ENCODE results near the gene RNF169. TPM values are rescaled to one million over a fixed set of nuclear protein-coding genes. Genes with fewer than 3 reads are reported as not detected.

Gene RNF169
- total RNA-seq, 1 donor from 2014 or later, result 4.6 TPM

GRCh38 chr11:74863410-74863809, 114.8 kb downstream of the RNF169 start:
- ATAC-seq, result no peak
- no peak for DNase-seq (ENCODE audit: low spot score)

DNA sequence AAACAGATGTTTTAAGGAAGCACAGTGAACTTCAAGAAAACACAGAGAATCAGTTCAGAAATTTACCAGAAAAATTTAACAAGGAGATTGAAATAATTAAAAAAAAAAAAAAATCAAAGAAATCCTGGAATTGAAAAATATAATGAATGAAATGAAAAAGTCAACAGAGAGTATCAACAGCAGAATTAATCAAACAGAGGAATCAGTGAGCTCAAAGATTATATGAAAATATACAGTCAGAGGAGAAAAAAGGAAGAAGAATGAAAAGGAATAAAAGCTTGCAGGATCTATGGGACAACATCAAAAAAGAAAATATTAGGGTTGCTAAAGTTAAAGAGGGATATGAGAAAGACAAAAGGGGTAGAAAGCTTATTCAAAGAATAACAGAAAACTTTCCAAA, 117.9 kb downstream of the RNF169 start:
- ATAC-seq, result no peak
- DNase-seq (ENCODE audit: low spot score), result no peak

DNA sequence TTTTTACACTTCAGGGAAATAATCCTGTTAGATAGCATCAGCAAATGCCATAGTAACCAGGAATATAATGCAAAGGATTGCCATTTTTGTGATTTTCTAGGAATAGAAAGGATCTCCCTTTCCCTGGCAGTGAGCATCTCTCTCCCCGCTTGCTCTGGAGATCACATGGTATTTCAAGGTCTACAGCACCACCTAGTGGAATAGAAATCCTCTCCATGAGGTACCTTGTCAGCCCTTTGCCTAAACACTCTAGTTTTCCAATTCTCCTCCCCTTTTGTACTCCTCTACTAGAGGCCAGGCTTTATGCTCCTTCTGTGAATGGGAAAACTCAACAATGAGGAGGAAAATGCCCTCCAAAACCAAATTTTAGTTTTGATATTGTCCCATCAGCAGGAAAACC, 121.8 kb downstream of the RNF169 start:
- no peak for ATAC-seq
- no peak for DNase-seq (ENCODE audit: low spot score)

DNA sequence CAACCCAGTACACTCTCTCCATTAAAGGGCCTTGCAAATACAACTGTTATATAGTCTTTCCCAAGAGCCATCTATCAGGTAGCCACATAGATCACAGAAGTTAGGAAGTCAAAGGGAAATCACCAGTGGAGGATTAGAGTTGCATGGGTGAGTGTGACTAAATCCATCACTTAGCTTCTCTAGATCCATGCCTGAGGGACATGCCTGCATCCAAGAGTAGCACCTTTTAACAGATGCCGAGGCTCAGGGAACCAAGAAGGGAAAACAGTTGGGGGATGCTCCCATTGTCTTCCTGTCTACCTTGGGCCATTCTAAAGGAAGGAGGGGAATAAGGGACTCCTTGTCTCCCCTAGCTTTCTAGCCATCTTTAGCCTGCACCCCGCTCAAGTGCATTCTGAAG, 122.4 kb downstream of the RNF169 start:
- DNase-seq (ENCODE audit: low spot score) (no peak), ATAC-seq (no peak)

- ATAC-seq (no peak), DNase-seq (ENCODE audit: low spot score) (no peak)
These were observed 128.5 kb downstream of the RNF169 start for GRCh38 chr11:74877132-74877531.

Other genes starting within 250 kb of the RNF169 start
- gene POLD3, start 156.3 kb upstream of the RNF169 start, total RNA-seq, result 3.0 TPM
- gene CHRDL2, start 17.4 kb upstream of the RNF169 start, total RNA-seq, result 8.8 TPM
- gene XRRA1, start 200.2 kb downstream of the RNF169 start, total RNA-seq, result 12.2 TPM
- 104 TPM for gene SPCS2, start 200.4 kb downstream of the RNF169 start, total RNA-seq
- gene NEU3, start 240.1 kb downstream of the RNF169 start, total RNA-seq, result 9.2 TPM

All from left lobe of liver (tissue), 2 donors.